Measurements from ENCODE around the gene DIRAS3.

DNA sequence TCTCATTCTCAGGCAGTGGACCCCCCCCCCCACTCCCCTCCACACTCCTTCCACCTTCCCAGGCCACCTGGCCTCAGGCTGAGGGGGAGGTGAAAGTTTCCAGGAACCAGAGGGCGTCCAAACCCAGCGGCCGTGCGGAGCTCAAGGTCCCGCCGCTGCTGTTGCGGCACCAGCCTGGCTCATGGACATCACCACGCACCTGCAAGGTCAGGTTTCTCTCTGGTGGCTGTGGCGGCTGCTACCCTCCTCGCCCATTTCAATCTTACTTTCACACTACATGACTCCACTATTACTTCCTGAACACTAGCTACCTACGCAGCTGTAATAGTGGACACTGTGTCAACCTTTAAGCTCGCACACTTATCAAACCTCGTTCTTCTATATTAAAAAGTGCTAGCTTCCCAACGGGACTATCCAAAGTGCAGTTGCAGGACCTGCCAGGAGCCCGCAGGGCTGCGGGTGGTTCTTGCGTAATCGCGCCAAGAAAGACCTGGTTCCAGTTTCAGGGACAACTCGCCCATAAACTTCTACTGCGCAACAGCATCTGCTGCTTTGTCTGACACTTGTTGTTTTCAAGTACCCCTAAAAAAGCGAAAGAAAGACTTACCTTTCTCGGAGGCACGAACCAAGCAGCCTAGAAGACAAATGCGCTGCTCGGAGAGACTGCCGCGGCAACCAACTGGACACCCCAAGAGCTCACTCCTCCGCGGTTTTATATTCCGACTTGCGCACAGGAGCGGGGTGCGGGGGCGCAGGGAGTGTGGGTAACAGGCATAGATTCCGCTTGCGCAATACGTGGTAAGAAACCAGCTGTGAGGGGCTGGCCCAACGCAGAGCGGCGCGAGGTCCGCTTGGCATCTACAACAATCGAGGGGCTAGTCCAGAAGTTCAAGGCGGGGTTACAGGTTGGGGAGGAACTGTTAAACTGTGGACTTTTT lies at the start of gene DIRAS3:
- TF ChIP-seq, protein P1, sequence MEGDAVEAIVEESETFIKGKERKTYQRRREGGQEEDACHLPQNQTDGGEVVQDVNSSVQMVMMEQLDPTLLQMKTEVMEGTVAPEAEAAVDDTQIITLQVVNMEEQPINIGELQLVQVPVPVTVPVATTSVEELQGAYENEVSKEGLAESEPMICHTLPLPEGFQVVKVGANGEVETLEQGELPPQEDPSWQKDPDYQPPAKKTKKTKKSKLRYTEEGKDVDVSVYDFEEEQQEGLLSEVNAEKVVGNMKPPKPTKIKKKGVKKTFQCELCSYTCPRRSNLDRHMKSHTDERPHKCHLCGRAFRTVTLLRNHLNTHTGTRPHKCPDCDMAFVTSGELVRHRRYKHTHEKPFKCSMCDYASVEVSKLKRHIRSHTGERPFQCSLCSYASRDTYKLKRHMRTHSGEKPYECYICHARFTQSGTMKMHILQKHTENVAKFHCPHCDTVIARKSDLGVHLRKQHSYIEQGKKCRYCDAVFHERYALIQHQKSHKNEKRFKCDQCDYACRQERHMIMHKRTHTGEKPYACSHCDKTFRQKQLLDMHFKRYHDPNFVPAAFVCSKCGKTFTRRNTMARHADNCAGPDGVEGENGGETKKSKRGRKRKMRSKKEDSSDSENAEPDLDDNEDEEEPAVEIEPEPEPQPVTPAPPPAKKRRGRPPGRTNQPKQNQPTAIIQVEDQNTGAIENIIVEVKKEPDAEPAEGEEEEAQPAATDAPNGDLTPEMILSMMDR (IDR thresholded peaks at IDR 0.05; ENCODE audit: low read depth, low read length, poor library complexity, severe bottlenecking) = no peak
- no peak for TF ChIP-seq EZH2phosphoT487 (IDR thresholded peaks at IDR 0.05; ENCODE audit: borderline replicate concordance, low read length)

Measured in DOHH2 (cell line).